Kidney (tissue), 14 donors: ENCODE measurements around the gene KRT9. TPM values are rescaled to one million over a fixed set of nuclear protein-coding genes. Genes with fewer than 3 reads are reported as not detected.

ENCODE experiments used
- DNase-seq, 5 donors: peaks; one replicate each; pipeline ENCODE4 v3.0.0-alpha.2; 2013 to 2020
- FAIRE-seq: peaks from 2 replicates; lab custom pipeline; 2012; peaks lifted over from hg19 to GRCh38; lab: Jason Lieb, UNC
- H3K27ac ChIP-seq, 2 donors: one replicate each; pipeline ENCODE4 v1.7.0; 2013; ENCODE audit warnings: low read depth in 2 of 2, low read length in 2 of 2, inconsistent platforms in 1 of 2
- H3K27me3 ChIP-seq: one replicate; pipeline ENCODE4 v1.7.1; 2013; ENCODE audit warnings: low read length, inconsistent platforms; ENCODE audit not compliant: control insufficient read depth, insufficient read depth
- H3K36me3 ChIP-seq, 3 donors: one replicate each; pipeline versions ENCODE4 v1.7.0 to v1.7.1; 2013; ENCODE audit warnings: low read length in 3 of 3, control low read depth in 1 of 3, inconsistent platforms in 1 of 3; ENCODE audit not compliant: insufficient read depth in 3 of 3, control insufficient read depth in 2 of 3
- H3K4me1 ChIP-seq, 3 donors: one replicate each; pipeline versions ENCODE4 v1.7.0 to v1.7.1; 2013; ENCODE audit warnings: low read length in 3 of 3, inconsistent platforms in 1 of 3, low read depth in 1 of 3; ENCODE audit not compliant: control insufficient read depth in 2 of 3, insufficient read depth in 2 of 3
- H3K4me3 ChIP-seq, 3 donors: one replicate each; pipeline versions ENCODE4 v1.7.0 to v1.8.1; 2013; ENCODE audit warnings: low read length in 3 of 3, control low read depth in 1 of 3, inconsistent platforms in 1 of 3
- H3K9ac ChIP-seq, 3 donors: one replicate each; pipeline versions ENCODE4 v1.7.0 to v1.7.1; 2013; ENCODE audit warnings: low read length in 3 of 3, control low read depth in 1 of 3, inconsistent platforms in 1 of 3
- H3K9me3 ChIP-seq, 3 donors: one replicate each; pipeline versions ENCODE4 v1.7.0 to v1.7.1; 2013; ENCODE audit warnings: low read length in 3 of 3, control low read depth in 1 of 3, inconsistent platforms in 1 of 3; ENCODE audit not compliant: control insufficient read depth in 2 of 3, insufficient read depth in 1 of 3
- CTCF ChIP-seq: IDR thresholded peaks from 3 replicates; pipeline ENCODE4 v1.5.1; 2012; ENCODE audit warnings: mild to moderate bottlenecking, moderate library complexity, borderline replicate concordance; ENCODE audit not compliant: insufficient read depth; ENCODE audit errors: extremely low read depth
- intact Hi-C: fragments of 100-400 bp; cut with DNase I; formaldehyde crosslinking; loops from one replicate; pipeline ENCODE4 v1.11.1; 2022
- polyA plus RNA-seq: library from polyadenylated mRNA; stranded (reverse); fragments of 350-450 nt; fragmentation: Illumina TruSeq; extraction: RNeasy Lipid Tissue Mini Kit (QIAGEN cat#74804); gene quantifications from one replicate; pipeline ENCODE4 v1.2.3, GENCODE V29; 2014; ENCODE audit warnings: low read depth, low replicate concordance; ENCODE audit not compliant: insufficient read depth
- total RNA-seq: library from RNA; stranded (reverse); fragmentation: NEBNext Ultra II Directional; extraction: Animal tissue kit (Norgen Biotek cat#: 25700); gene quantifications from one replicate; pipeline ENCODE4 v1.2.1, GENCODE V29; 2021
- donor health status: control.
- donor health status: control.
- donor health status: control.
- donor health status: control.
- donor health status: control.
- donor health status: DM: yes; HTN: yes; CAD: no.
- donor health status: Normal renal cell carcinoma (clear cell type).

Gene KRT9
- total and polyA plus RNA-seq, 2 donors from 2014 or later: not detected

GRCh38 chr17:41535764-41536481, 35.9 kb downstream of the KRT9 start:
- Histone ChIP-seq H3K27me3 (no peaks in the 10 kb centered on the region), H3K9me3 (no peaks in the 10 kb centered on the region), H3K9ac (no peak overlapping the region), H3K4me3 (no peak overlapping the region), H3K36me3 (no peaks in the 10 kb centered on the region), H3K27ac (no peak overlapping the region), H3K4me1 (peaks cover 0 to 2% (median 0%) of the 10 kb centered on the region in 3 donors)
- no peak for FAIRE-seq
- TF ChIP-seq CTCF: no peak
- DNase-seq: peak in 3 of 5 donors; percentile 26 to 53 (median 46)
- intact Hi-C loops: no loop called here

GRCh38 chr17:41534899-41535546, 36.8 kb downstream of the KRT9 start:
- no peak for FAIRE-seq
- H3K9ac ChIP-seq: no peak overlapping the region

GRCh38 chr17:41533613-41534012, 38.2 kb downstream of the KRT9 start:
- no peak for TF ChIP-seq CTCF
- Histone ChIP-seq H3K36me3 (no peaks in the 10 kb centered on the region), H3K27ac (no peak overlapping the region), H3K4me3 (no peak overlapping the region), H3K27me3 (no peaks in the 10 kb centered on the region), H3K9me3 (no peaks in the 10 kb centered on the region), H3K9ac (no peak overlapping the region), H3K4me1 (peaks cover 0 to 7% (median 0%) of the 10 kb centered on the region in 3 donors)
- no peak for FAIRE-seq
- intact Hi-C loops: no loop called here
- no peak for DNase-seq

More at GRCh38 chr17:41534899-41535546, 36.8 kb downstream of the KRT9 start:
- Histone ChIP-seq H3K4me1 (peaks cover 0 to 2% (median 0%) of the 10 kb centered on the region in 3 donors), H3K4me3 (no peak overlapping the region), H3K27ac (no peak overlapping the region), H3K36me3 (no peaks in the 10 kb centered on the region), H3K9me3 (no peaks in the 10 kb centered on the region), H3K27me3 (no peaks in the 10 kb centered on the region)
- no peak for TF ChIP-seq CTCF
- intact Hi-C loops: no loop called here
- DNase-seq: peak in 1 of 5 donors; percentile 51
